Epithelial cell of umbilical artery (primary cell): ENCODE measurements around the gene UBE2J1. TPM values are rescaled to one million over a fixed set of nuclear protein-coding genes. Genes with fewer than 3 reads are reported as not detected.

ENCODE experiments used
- total RNA-seq: library from RNA; depleted of rRNA; stranded (reverse); fragments of >200 nt; gene quantifications from 2 replicates; pipeline ENCODE4 v1.2.3, GENCODE V29; 2014

The UBE2J1 gene, protein sequence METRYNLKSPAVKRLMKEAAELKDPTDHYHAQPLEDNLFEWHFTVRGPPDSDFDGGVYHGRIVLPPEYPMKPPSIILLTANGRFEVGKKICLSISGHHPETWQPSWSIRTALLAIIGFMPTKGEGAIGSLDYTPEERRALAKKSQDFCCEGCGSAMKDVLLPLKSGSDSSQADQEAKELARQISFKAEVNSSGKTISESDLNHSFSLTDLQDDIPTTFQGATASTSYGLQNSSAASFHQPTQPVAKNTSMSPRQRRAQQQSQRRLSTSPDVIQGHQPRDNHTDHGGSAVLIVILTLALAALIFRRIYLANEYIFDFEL
- total RNA-seq = 53.5 and 59.8 TPM in 2 replicates

GRCh38 chr6:89352278-89353117 is at the start of gene UBE2J1:
Gene UBE2J1 (minus strand): TSS chr6:89352722. CDS start chr6:89352569, 153 bp downstream.

GRCh38 chr6:89315249-89315885 is 37.2 kb downstream of the UBE2J1 start, which contains the start of gene GABRR2:
Gene GABRR2 (minus strand): TSS chr6:89315299. CDS start chr6:89315165, 134 bp downstream.

Other genes starting within 250 kb of the UBE2J1 start
- under 0.01 TPM in 1 of 2 replicates, not detected in the other for gene SRSF12, start 234.7 kb downstream of the UBE2J1 start, total RNA-seq
- 7.8 and 12.9 TPM in 2 replicates for gene PM20D2, start 206.7 kb downstream of the UBE2J1 start, total RNA-seq
- not detected in 2 replicates for gene GABRR1, start 135.4 kb downstream of the UBE2J1 start, total RNA-seq
- gene GABRR2, start 37.4 kb downstream of the UBE2J1 start, total RNA-seq = 0.15 TPM in 1 of 2 replicates, not detected in the other
- 0.30 and 0.32 TPM in 2 replicates for gene RRAGD, start 59.6 kb upstream of the UBE2J1 start, total RNA-seq
- 4.1 and 4.9 TPM in 2 replicates for gene ANKRD6, start 80.4 kb upstream of the UBE2J1 start, total RNA-seq